AG09319 (cell line): ENCODE results near the gene PARP1.

Experiments
- DNase-seq: peaks from one replicate; pipeline ENCODE4 v3.0.0-alpha.2; 2010; ENCODE audit warnings: low read depth; ENCODE audit errors: extremely low read depth
- CTCF ChIP-seq: IDR thresholded peaks from 2 replicates; pipeline ENCODE4 v1.5.1; 2011; ENCODE audit warnings: low read depth, mild to moderate bottlenecking, inconsistent platforms, low read length, moderate library complexity

Gene PARP1

GRCh38 chr1:226411619-226412018, 3.7 kb upstream of the PARP1 start:
- DNase-seq, result no peak

GRCh38 chr1:226410958-226411357, 3.1 kb upstream of the PARP1 start:
- no peak for TF ChIP-seq CTCF
- no peak for DNase-seq

More at GRCh38 chr1:226411619-226412018, 3.7 kb upstream of the PARP1 start:
- no peak for TF ChIP-seq CTCF

GRCh38 chr1:226409392-226409791, 1.5 kb upstream of the PARP1 start:
- no peak for DNase-seq
- TF ChIP-seq CTCF, result no peak

GRCh38 chr1:226408285-226409184, 642 bp upstream of the PARP1 start:
- DNase-seq, result no peak
- TF ChIP-seq CTCF, result no peak

- DNase-seq, result no peak
- TF ChIP-seq CTCF, result no peak
Observed at GRCh38 chr1:226407199-226407496, 745 bp downstream of the PARP1 start.

GRCh38 chr1:226406401-226406881, 1.5 kb downstream of the PARP1 start:
- TF ChIP-seq CTCF, result no peak
- DNase-seq, result no peak

- no peak for TF ChIP-seq CTCF
- DNase-seq, result no peak
Observed at GRCh38 chr1:226405411-226405988, 2.4 kb downstream of the PARP1 start.
